ENCODE results near the gene C15orf40. TPM values are rescaled to one million over a fixed set of nuclear protein-coding genes. Genes with fewer than 3 reads are reported as not detected.
"Not testable (repeated sequence)": the region's sequence is repeated elsewhere in the genome, so short reads cannot be mapped to it uniquely, and the experiment has no call there.

C15orf40 gene
- total RNA-seq, 1 experiment from 2014 or later: 43.9 TPM

- H3K9me2 ChIP-seq (replicated peaks; ENCODE audit: insufficient read depth, low read length); H3K9ac ChIP-seq (ENCODE audit: low read length); H3K27me3 ChIP-seq (ENCODE audit: low read length); H3K4me3 ChIP-seq (ENCODE audit: low read length); H2AFZ ChIP-seq (ENCODE audit: low read length); DNase-seq; H3K4me2 ChIP-seq (ENCODE audit: low read depth, low read length, poor library complexity, severe bottlenecking); H3K27ac ChIP-seq (ENCODE audit: low read length); H3K4me1 ChIP-seq (ENCODE audit: low read length); H3K9me3 ChIP-seq (ENCODE audit: low read length): not testable (repeated sequence)
- H3K79me2 ChIP-seq (ENCODE audit: low read length): peaks cover 94% of the 10 kb centered on the region
- H4K20me1 ChIP-seq (ENCODE audit: insufficient read depth, low read depth, low read length): peaks cover 12% of the 10 kb centered on the region
- peaks cover 68% of the 10 kb centered on the region for H3K36me3 ChIP-seq (ENCODE audit: insufficient read depth, low read length)
Measured at GRCh38 chr15:83031234-83031633, 19.8 kb upstream of the C15orf40 start.

GRCh38 chr15:83030021-83030420, 18.6 kb upstream of the C15orf40 start:
- no peak overlapping the region for H3K9ac ChIP-seq (ENCODE audit: low read length)
- no peaks in the 10 kb centered on the region for H3K27me3 ChIP-seq (ENCODE audit: low read length)
- H2AFZ ChIP-seq (ENCODE audit: low read length): no peak overlapping the region
- 0 out of 2 replicates have a peak, but pooled peaks cover 10% of the 10 kb centered on the region for H4K20me1 ChIP-seq (ENCODE audit: insufficient read depth, low read depth, low read length)
- no peak overlapping the region for H3K4me2 ChIP-seq (ENCODE audit: low read depth, low read length, poor library complexity, severe bottlenecking)
- peaks cover 90% of the 10 kb centered on the region for H3K79me2 ChIP-seq (ENCODE audit: low read length)
- no peak overlapping the region for H3K27ac ChIP-seq (ENCODE audit: low read length)
- no peak overlapping the region for H3K4me3 ChIP-seq (ENCODE audit: low read length)
- H3K9me2 ChIP-seq (replicated peaks; ENCODE audit: insufficient read depth, low read length): no peaks in the 10 kb centered on the region
- no peaks in the 10 kb centered on the region for H3K4me1 ChIP-seq (ENCODE audit: low read length)
- no peaks in the 10 kb centered on the region for H3K9me3 ChIP-seq (ENCODE audit: low read length)
- H3K36me3 ChIP-seq (ENCODE audit: insufficient read depth, low read length): peaks cover 61% of the 10 kb centered on the region
- DNase-seq: no peak

DNA sequence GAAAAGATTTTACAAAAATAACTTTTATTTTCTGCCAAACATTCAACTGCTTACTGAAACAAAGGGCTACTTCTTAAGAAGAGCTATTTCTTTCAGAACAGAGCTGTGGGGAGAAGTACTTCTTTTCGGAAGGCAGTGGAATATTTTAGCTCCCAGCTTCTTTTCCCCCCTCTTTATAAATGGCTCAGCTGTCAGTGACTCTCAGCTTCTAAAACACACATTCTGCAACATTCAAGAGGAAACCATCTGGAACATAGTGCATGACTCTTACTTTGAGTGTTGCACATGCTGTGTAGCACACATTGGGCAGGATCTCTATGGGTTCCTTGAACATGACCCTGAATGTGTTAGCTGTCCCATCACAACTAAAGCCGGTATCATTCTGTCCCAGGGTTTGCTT, 7.0 kb upstream of the C15orf40 start:
- no peaks in the 10 kb centered on the region for H3K9me3 ChIP-seq (ENCODE audit: low read length)
- no peaks in the 10 kb centered on the region for H3K9me2 ChIP-seq (replicated peaks; ENCODE audit: insufficient read depth, low read length)
- peaks cover 20% of the 10 kb centered on the region for H3K79me2 ChIP-seq (ENCODE audit: low read length)
- H3K4me1 ChIP-seq (ENCODE audit: low read length): peaks cover 6% of the 10 kb centered on the region; the same call in 1 of the 2 replicates
- H3K27ac ChIP-seq (ENCODE audit: low read length): no peak overlapping the region
- H3K27me3 ChIP-seq (ENCODE audit: low read length): no peaks in the 10 kb centered on the region
- DNase-seq: no peak
- no peak overlapping the region for H2AFZ ChIP-seq (ENCODE audit: low read length)
- H3K4me3 ChIP-seq (ENCODE audit: low read length): no peak overlapping the region
- H3K4me2 ChIP-seq (ENCODE audit: low read depth, low read length, poor library complexity, severe bottlenecking): no peak overlapping the region
- no peak overlapping the region for H3K9ac ChIP-seq (ENCODE audit: low read length)
- H3K36me3 ChIP-seq (ENCODE audit: insufficient read depth, low read length): peaks cover 38% of the 10 kb centered on the region; the same call in 1 of the 2 replicates
- no peaks in the 10 kb centered on the region for H4K20me1 ChIP-seq (ENCODE audit: insufficient read depth, low read depth, low read length)

DNA sequence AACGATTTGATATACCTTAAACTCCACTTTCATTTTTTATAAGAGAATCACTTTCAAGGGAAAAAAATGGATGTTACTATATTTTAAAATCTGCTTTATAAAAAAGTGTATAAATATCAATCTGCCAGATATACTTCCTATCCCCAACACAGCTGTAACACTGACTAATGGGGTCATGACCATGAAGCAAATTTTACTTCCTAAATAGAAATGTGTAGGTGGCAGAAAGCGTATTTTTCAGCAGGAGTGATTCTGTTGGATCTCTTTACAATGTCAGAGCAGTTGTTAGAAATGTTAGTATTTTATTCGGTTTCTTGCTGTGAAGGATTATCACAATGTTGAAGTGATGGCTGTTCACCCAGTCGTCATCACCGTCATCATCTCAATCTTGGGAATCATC, 5.5 kb upstream of the C15orf40 start:
- no peak for DNase-seq
- H3K4me1 ChIP-seq (ENCODE audit: low read length): peaks cover 18% of the 10 kb centered on the region
- H3K9me2 ChIP-seq (replicated peaks; ENCODE audit: insufficient read depth, low read length): no peaks in the 10 kb centered on the region
- H3K27me3 ChIP-seq (ENCODE audit: low read length): no peaks in the 10 kb centered on the region
- H3K9me3 ChIP-seq (ENCODE audit: low read length): no peaks in the 10 kb centered on the region
- no peak overlapping the region for H3K4me2 ChIP-seq (ENCODE audit: low read depth, low read length, poor library complexity, severe bottlenecking)
- H3K79me2 ChIP-seq (ENCODE audit: low read length): peaks cover 21% of the 10 kb centered on the region
- no peak overlapping the region for H3K9ac ChIP-seq (ENCODE audit: low read length)
- no peak overlapping the region for H2AFZ ChIP-seq (ENCODE audit: low read length)
- H4K20me1 ChIP-seq (ENCODE audit: insufficient read depth, low read depth, low read length): no peaks in the 10 kb centered on the region
- H3K36me3 ChIP-seq (ENCODE audit: insufficient read depth, low read length): peaks cover 37% of the 10 kb centered on the region; the same call in 1 of the 2 replicates
- no peak overlapping the region for H3K27ac ChIP-seq (ENCODE audit: low read length)
- H3K4me3 ChIP-seq (ENCODE audit: low read length): no peak overlapping the region

DNA sequence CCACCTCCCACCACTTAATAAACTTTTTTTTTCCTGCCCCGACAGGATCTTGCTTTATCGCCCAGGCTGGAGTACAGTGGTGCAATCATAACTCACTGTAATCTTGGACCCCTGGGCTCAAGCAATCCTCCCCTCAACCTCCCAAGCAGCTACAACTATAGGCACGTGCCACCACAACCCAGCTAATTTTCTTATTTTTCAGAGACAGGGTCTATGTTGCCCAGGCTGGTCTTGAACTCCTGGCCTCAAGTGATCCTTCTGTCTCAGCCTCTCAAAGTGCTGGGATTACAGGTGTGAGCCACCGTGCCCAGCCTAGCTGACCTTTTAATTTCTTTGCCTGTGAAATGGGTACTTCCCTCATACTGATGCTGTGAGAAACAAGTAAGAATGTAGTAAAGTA, 3.9 kb upstream of the C15orf40 start:
- no peak overlapping the region for H3K27ac ChIP-seq (ENCODE audit: low read length)
- no peak overlapping the region for H3K4me3 ChIP-seq (ENCODE audit: low read length)
- DNase-seq: no peak
- no peak overlapping the region for H2AFZ ChIP-seq (ENCODE audit: low read length)
- H3K36me3 ChIP-seq (ENCODE audit: insufficient read depth, low read length): peaks cover 23% of the 10 kb centered on the region; the same call in 1 of the 2 replicates
- no peaks in the 10 kb centered on the region for H3K9me2 ChIP-seq (replicated peaks; ENCODE audit: insufficient read depth, low read length)
- no peaks in the 10 kb centered on the region for H3K27me3 ChIP-seq (ENCODE audit: low read length)
- H3K79me2 ChIP-seq (ENCODE audit: low read length): peaks cover 19% of the 10 kb centered on the region
- H3K9me3 ChIP-seq (ENCODE audit: low read length): no peaks in the 10 kb centered on the region
- H3K4me2 ChIP-seq (ENCODE audit: low read depth, low read length, poor library complexity, severe bottlenecking): no peak overlapping the region
- peaks cover 24% of the 10 kb centered on the region for H3K4me1 ChIP-seq (ENCODE audit: low read length)
- H3K9ac ChIP-seq (ENCODE audit: low read length): no peak overlapping the region
- no peaks in the 10 kb centered on the region; the same call in 1 of the 2 replicates for H4K20me1 ChIP-seq (ENCODE audit: insufficient read depth, low read depth, low read length)

- peaks cover 27% of the 10 kb centered on the region for H3K79me2 ChIP-seq (ENCODE audit: low read length)
- no peak overlapping the region for H3K4me2 ChIP-seq (ENCODE audit: low read depth, low read length, poor library complexity, severe bottlenecking)
- H2AFZ ChIP-seq (ENCODE audit: low read length): no peak overlapping the region
- H3K27ac ChIP-seq (ENCODE audit: low read length): no peak overlapping the region
- H4K20me1 ChIP-seq (ENCODE audit: insufficient read depth, low read depth, low read length): no peaks in the 10 kb centered on the region; the same call in 1 of the 2 replicates
- no peaks in the 10 kb centered on the region for H3K9me3 ChIP-seq (ENCODE audit: low read length)
- no peaks in the 10 kb centered on the region for H3K9me2 ChIP-seq (replicated peaks; ENCODE audit: insufficient read depth, low read length)
- DNase-seq: peak; percentile 49
- H3K9ac ChIP-seq (ENCODE audit: low read length): no peak overlapping the region
- peaks cover 35% of the 10 kb centered on the region for H3K4me1 ChIP-seq (ENCODE audit: low read length)
- peaks cover 27% of the 10 kb centered on the region; the same call in 1 of the 2 replicates for H3K36me3 ChIP-seq (ENCODE audit: insufficient read depth, low read length)
- no peaks in the 10 kb centered on the region for H3K27me3 ChIP-seq (ENCODE audit: low read length)
- H3K4me3 ChIP-seq (ENCODE audit: low read length): no peak overlapping the region
Measured at GRCh38 chr15:83014205-83014653, 2.8 kb upstream of the C15orf40 start.

- Histone ChIP-seq H3K27me3 (ENCODE audit: low read length) (no peaks in the 10 kb centered on the region), H3K9ac (ENCODE audit: low read length) (peak overlapping the region; percentile 89), H3K9me2 (replicated peaks; ENCODE audit: insufficient read depth, low read length) (no peaks in the 10 kb centered on the region), H3K4me1 (ENCODE audit: low read length) (peaks cover 36% of the 10 kb centered on the region), H3K36me3 (ENCODE audit: insufficient read depth, low read length) (peaks cover 25% of the 10 kb centered on the region; the same call in 1 of the 2 replicates), H3K4me2 (ENCODE audit: low read depth, low read length, poor library complexity, severe bottlenecking) (peak overlapping the region; percentile 71), H3K79me2 (ENCODE audit: low read length) (peaks cover 35% of the 10 kb centered on the region), H4K20me1 (ENCODE audit: insufficient read depth, low read depth, low read length) (no peaks in the 10 kb centered on the region; the same call in 1 of the 2 replicates), H3K9me3 (ENCODE audit: low read length) (no peaks in the 10 kb centered on the region), H3K4me3 (ENCODE audit: low read length) (peak overlapping the region; percentile 88), H2AFZ (ENCODE audit: low read length) (0 out of 2 replicates have a peak overlapping the region, but pooled peaks have one; percentile 18), H3K27ac (ENCODE audit: low read length) (peak overlapping the region; percentile 56; the same call in 1 of the 2 replicates)
- no peak for DNase-seq
Measured at GRCh38 chr15:83012636-83013035, 1.2 kb upstream of the C15orf40 start.

GRCh38 chr15:83012076-83012426, 612 bp upstream of the C15orf40 start:
- peak overlapping the region; percentile 89 for H3K9ac ChIP-seq (ENCODE audit: low read length)
- no peaks in the 10 kb centered on the region for H3K27me3 ChIP-seq (ENCODE audit: low read length)
- no peaks in the 10 kb centered on the region; the same call in 1 of the 2 replicates for H4K20me1 ChIP-seq (ENCODE audit: insufficient read depth, low read depth, low read length)
- peaks cover 36% of the 10 kb centered on the region for H3K4me1 ChIP-seq (ENCODE audit: low read length)
- no peaks in the 10 kb centered on the region for H3K9me3 ChIP-seq (ENCODE audit: low read length)
- peak overlapping the region; percentile 71 for H3K4me2 ChIP-seq (ENCODE audit: low read depth, low read length, poor library complexity, severe bottlenecking)
- peaks cover 24% of the 10 kb centered on the region; the same call in 1 of the 2 replicates for H3K36me3 ChIP-seq (ENCODE audit: insufficient read depth, low read length)
- no peaks in the 10 kb centered on the region for H3K9me2 ChIP-seq (replicated peaks; ENCODE audit: insufficient read depth, low read length)
- peak overlapping the region; percentile 88 for H3K4me3 ChIP-seq (ENCODE audit: low read length)
- no peak for DNase-seq
- peaks cover 35% of the 10 kb centered on the region for H3K79me2 ChIP-seq (ENCODE audit: low read length)
- peak overlapping the region; percentile 56 for H3K27ac ChIP-seq (ENCODE audit: low read length)
- peak overlapping the region; percentile 18; the same call in 1 of the 2 replicates for H2AFZ ChIP-seq (ENCODE audit: low read length)
